ENCODE data around the gene ERF. TPM values are rescaled to one million over a fixed set of nuclear protein-coding genes. Genes with fewer than 3 reads are reported as not detected.
A peak's percentile ranks its signal among the peaks of the same experiment; 100 is the strongest.

The ERF gene
- polyA plus RNA-seq, 3 donors = 65.2 to 78.9 (median 74.2) TPM

GRCh38 chr19:42232435-42232834, 22.5 kb downstream of the ERF start:
- DNase-seq (ENCODE audit: extremely low read depth in 1 of 11, low read depth in 9 of 11, low spot score in 4 of 11) = no peak

GRCh38 chr19:42230571-42230970, 24.4 kb downstream of the ERF start:
- DNase-seq (ENCODE audit: extremely low read depth in 1 of 11, low read depth in 9 of 11, low spot score in 4 of 11) = no peak

DNA sequence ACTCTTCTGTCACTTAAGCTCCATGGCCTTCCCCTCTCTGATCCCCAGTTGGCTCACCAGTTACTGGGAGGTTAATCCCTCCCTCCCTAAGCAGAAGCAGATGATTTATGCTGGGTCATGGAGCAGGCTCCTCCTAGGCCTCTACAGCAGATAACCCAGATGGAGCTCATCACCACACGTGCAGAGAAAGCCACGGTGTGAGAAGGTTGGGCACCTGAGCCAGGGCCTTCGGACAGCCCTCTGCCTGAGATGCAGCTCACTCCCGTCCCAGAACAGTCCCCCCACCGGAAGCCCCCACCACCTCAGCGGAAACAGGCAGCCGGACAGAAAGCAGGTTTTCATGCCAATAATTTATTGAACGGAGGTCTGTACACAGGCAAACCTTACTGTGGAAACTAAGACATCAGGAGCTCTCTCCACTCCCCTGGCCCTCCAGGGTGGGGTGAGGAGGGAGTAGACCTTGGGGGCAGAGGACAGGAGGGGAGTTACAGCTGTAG, 25.0 kb downstream of the ERF start:
- DNase-seq (ENCODE audit: extremely low read depth in 1 of 11, low read depth in 9 of 11, low spot score in 4 of 11) = no peak

DNA sequence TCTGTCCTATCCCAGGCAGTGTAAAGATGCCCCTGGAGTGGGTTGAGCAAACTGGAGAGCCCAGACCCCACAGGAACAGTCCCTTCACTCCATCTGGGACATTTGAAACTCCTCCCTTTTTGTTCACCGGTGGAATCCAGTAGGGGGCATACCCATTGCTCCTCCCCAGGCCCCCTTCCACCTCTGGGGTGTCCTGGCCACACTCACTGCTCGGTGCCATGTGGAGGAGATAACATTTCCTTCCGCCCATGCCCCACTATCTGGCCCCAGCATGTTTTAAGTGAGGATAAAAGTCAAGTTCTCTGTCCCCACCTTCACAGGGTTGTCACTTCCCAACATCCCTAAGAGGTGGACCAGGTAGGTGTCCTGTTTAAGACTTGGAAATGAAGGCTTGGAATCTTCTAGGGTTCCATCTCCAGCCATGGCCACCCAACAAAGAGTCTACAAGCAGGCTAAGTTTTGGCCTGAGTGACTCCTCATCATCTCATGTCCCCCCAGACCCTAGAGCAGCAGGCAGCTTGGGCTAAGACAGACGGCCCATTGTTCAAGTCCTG, 25.6 kb downstream of the ERF start:
- no peak for DNase-seq (ENCODE audit: extremely low read depth in 1 of 11, low read depth in 9 of 11, low spot score in 4 of 11)

DNA sequence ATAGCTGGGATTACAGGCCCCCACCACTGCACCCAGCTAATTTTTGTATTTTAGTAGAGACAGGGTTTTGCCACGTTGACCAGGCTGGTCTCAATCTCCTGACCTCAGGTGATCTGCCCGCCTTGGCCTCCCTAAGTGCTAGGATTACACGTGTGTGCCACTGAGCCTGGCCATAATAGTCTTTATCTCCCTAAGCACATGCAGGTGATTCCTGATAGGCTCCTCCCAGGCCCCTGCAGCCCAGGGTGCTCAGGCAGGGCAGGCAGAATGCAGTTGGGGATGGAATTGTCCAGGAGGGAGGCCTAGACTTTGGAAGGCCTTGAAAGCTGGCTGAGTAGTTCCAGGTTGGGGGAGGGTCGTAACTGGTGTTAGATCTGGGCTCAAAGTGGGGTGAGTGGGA, 26.3 kb downstream of the ERF start:
- no peak for DNase-seq (ENCODE audit: extremely low read depth in 1 of 11, low read depth in 9 of 11, low spot score in 4 of 11)

DNA sequence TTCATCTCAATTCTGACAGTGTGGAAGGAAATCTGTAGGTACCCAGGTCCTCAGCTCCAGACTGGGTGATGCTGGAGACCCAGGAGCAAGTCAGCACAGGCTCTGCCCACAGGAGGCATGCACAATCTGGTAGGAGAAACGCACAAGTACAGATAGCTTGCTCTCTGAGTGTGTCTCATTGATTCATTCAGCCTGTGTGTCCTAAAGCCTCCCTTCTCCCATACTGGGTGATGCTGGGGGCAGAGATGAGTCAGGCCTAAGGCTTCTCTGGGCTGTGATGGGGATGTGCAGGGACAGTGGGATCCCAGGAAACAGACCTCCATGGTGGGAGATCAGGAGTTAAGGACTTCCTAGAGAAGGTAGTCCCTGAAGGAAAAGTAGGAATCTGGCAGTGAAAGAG, 28.0 kb downstream of the ERF start:
- DNase-seq (ENCODE audit: extremely low read depth in 1 of 11, low read depth in 9 of 11, low spot score in 4 of 11) = no peak

DNA sequence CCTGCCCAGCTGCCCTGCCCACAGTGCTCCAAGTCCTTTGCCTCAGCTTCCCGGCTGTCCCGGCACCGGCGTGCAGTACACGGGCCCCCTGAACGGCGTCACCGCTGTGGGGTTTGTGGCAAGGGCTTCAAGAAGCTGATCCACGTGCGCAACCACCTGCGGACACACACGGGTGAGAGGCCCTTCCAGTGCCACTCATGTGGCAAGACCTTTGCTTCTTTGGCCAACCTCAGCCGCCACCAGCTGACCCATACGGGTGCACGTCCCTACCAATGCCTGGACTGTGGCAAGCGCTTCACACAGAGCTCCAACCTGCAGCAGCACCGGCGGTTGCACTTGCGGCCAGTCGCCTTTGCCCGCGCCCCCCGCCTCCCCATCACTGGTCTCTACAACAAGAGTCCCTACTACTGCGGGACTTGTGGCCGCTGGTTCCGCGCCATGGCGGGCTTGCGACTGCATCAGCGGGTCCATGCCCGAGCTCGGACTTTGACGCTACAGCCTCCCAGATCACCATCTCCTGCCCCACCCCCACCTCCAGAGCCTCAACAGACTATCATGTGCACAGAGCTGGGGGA, 29.1 kb downstream of the ERF start:
- DNase-seq (ENCODE audit: extremely low read depth in 1 of 11, low read depth in 9 of 11, low spot score in 4 of 11) = no peak

GRCh38 chr19:42224940-42225717, 29.8 kb downstream of the ERF start:
- DNase-seq (ENCODE audit: extremely low read depth in 1 of 11, low read depth in 9 of 11, low spot score in 4 of 11) = no peak

GRCh38 chr19:42220751-42221097, 34.2 kb downstream of the ERF start:
- no peak for DNase-seq (ENCODE audit: extremely low read depth in 1 of 11, low read depth in 9 of 11, low spot score in 4 of 11)

DNA sequence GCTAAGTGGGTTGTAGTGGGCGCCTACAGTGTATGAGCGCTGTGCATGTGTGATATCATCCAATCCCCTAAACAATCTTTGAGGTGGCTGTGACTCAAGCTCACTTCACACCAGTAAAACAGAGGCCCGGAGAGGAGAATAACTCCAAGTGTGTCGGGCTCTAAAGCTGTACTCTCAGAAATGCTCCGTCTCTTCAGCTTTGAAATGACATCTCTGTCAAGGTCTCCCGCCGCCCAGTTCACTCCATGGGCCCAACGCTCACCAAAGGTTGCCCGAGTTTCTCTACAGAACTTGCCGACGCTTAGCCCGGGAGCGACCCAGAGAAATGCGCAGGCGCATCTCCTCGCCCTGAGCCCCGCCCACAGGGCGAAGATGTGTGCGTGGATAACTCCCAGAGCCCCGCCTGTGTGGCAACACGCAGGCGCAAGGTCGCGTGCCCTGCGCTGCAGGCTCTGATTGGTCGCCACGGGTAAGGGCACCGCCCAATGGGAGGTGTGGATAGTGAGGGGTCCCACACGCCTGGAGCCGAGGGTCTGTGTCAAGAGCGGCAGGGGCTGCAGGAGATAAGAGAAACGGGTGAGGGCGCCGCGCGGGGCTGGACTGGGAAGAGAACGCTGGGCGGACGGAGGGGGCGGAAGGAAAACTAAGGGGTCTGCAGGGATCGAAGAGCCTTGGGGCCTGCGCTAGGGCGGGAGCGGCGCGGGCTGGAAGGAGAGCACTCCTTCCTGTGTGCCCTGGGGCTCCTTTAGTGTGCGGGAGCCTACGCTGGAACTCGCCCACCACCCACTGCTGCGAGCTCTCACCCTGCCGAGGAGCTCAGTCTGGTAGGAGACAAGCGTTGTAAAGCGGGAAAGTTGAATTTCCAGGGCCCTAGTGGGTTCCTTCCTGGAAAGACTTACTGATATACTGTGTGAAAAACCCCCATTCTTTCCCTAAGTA, 34.8 kb downstream of the ERF start, which contains the start of gene ZNF526:
TSS of gene ZNF526 (plus strand) at position 501 of the 939 bp plus-strand sequence. CDS start 4,092 bp downstream, outside the sequence.
- peak; percentile 93 to 98 (median 97) for DNase-seq (ENCODE audit: extremely low read depth in 1 of 11, low read depth in 9 of 11, low spot score in 4 of 11)

DNA sequence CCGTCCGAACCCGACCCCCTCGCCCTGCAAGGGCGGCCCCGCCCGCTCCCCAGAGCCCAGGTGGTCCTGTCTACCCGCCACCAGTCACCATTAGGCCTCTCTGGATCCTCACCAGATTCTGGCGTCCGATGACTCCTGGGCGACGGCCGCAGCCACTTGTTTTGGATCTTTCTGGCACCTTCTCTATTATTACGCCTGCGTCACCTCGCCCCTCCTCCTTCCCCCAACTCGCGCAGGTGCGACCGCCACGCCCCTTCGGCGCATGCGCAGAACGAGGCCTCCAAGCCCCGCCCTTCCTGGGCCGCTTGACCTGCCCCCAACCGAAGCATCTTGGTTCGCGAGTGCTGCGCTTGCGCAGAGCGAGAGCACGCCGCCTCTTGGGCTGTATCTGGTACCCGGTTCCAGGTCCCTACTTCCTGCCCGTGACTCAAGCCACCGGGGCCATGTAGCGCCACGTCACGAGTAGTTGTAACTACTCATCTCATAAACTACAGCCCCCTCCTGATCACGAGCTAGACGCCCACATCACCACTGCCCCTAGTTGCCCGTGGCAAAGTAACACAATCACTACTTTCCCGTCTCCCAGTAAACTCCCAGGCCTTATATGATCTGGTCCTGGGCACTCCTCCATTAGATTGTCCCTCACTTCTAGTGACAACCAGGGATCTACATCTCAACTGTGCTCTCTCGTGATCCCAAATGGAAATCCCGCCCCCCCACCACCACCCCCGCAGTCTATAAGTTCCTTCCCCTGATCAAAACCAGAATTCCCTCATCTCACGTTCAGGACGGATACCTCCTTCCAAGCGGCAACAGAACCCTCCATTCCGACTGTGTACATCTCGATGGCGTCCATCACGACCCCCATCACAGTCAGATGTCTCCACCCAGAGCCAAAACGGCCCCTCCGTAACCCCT, 37.1 kb downstream of the ERF start, which contains the start of gene DEDD2:
TSS of gene DEDD2 (minus strand) at position 158 of the 918 bp plus-strand sequence. CDS start 670 bp downstream, outside the sequence.
- peak; percentile 87 to 95 (median 91) for DNase-seq (ENCODE audit: extremely low read depth in 1 of 11, low read depth in 9 of 11, low spot score in 4 of 11)

GRCh38 chr19:42216653-42217519, 38.0 kb downstream of the ERF start:
- DNase-seq (ENCODE audit: extremely low read depth in 1 of 11, low read depth in 9 of 11, low spot score in 4 of 11) = peak in 7 of 11 donors; percentile 24 to 48 (median 38)

GRCh38 chr19:42214810-42215485, 40.0 kb downstream of the ERF start:
- no peak for DNase-seq (ENCODE audit: extremely low read depth in 1 of 11, low read depth in 9 of 11, low spot score in 4 of 11)

DNA sequence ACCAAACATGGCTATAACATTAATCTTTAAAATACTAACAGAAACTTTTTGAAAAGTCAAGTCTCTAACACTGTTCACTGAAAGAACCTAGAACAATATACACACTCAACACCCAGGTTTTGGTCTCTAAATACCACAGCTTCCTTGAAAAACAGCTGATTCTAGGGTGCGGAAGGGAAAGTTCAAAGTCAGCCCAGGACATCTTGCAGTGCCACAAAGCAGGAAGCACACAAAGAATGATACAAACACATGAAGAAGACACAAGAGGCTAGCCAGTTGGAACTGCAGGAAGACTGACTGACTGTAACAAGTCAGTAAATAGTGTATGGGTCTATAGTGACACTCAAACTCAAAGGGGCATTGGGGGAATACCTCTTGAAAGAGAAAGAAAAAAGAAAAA, 42.0 kb downstream of the ERF start:
- no peak for DNase-seq (ENCODE audit: extremely low read depth in 1 of 11, low read depth in 9 of 11, low spot score in 4 of 11)

DNA sequence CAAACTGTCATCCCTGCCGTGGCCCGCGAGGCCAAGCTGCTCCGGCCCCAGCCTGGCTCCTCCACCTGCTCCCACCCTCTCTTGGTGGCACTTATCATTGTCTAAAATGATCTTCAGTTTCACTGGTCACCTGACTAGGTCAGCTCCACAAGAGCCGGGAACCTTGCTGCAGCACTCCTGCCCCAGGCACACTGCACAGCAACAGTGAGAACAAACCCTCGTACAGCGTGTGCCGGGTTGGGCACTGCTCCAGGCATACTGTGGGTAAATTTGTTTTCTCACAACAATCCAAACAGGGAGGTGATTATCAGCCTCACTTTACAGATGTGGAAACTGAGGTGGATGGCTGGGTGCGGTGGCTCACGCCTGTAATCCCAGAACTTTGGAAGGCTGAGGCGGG, 46.3 kb downstream of the ERF start:
- DNase-seq (ENCODE audit: extremely low read depth in 1 of 11, low read depth in 9 of 11, low spot score in 4 of 11) = no peak

DNA sequence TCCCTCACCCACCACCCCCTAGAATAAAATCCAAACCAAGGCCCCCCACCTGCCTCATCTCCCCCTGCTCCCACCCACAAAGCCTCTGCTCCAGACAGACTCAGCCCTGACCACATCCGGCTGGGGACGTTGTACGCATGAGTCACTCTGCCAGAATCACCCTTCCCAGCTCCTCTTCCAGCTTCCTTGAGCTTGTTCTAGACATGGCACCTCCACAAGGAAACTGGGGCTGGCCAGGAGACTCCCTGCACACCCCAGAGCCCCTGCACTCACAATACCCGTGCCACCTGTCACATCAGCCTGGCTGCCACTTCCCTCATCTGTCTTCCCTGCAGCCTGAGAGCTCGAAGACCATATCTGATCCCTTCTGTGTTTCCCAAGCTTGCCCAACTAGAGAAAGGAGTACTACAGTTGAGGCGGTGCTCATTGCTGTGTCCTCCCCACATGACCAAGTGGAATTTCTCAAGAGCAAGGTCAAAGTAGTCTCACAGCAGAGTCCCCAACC, 47.1 kb downstream of the ERF start:
- no peak for DNase-seq (ENCODE audit: extremely low read depth in 1 of 11, low read depth in 9 of 11, low spot score in 4 of 11)
